GM12873 (cell line): Measurements from ENCODE around the gene CCDC169.

Experiments used
- CTCF ChIP-seq: IDR thresholded peaks from 2 replicates; pipeline ENCODE4 v1.5.1; 2012; ENCODE audit warnings: low read depth, mild to moderate bottlenecking, moderate library complexity, low read length, control low read depth; ENCODE audit not compliant: insufficient read depth; ENCODE audit errors: missing control alignments

CCDC169 gene

GRCh38 chr13:36273431-36273830 is 24.2 kb downstream of the CCDC169 start:
- no peak for TF ChIP-seq CTCF

GRCh38 chr13:36261976-36262375 is 35.6 kb downstream of the CCDC169 start:
- TF ChIP-seq CTCF: no peak

- TF ChIP-seq CTCF: no peak
These were observed 36.6 kb downstream of the CCDC169 start for GRCh38 chr13:36261011-36261410.

GRCh38 chr13:36259361-36260137 is 38.1 kb downstream of the CCDC169 start:
- no peak for TF ChIP-seq CTCF

GRCh38 chr13:36258831-36259230 is 38.8 kb downstream of the CCDC169 start:
- TF ChIP-seq CTCF: no peak

GRCh38 chr13:36251526-36251925 is 46.1 kb downstream of the CCDC169 start:
- TF ChIP-seq CTCF: no peak

GRCh38 chr13:36251017-36251416 is 46.6 kb downstream of the CCDC169 start:
- TF ChIP-seq CTCF: no peak
